Posterior vena cava (tissue), 2 donors: ENCODE results near the gene ZBED6. TPM values are rescaled to one million over a fixed set of nuclear protein-coding genes. Genes with fewer than 3 reads are reported as not detected.
"Not testable (repeated sequence)": the region's sequence is repeated elsewhere in the genome, so short reads cannot be mapped to it uniquely, and the experiment has no call there.

ENCODE experiments used
- DNase-seq: peaks from one replicate; pipeline ENCODE4 v3.0.0-alpha.2; 2020; ENCODE audit warnings: low spot score
- intact Hi-C, 2 donors: fragments of 100-400 bp; cut with DNase I; formaldehyde crosslinking; loops; one replicate each; pipeline versions ENCODE4 v1.14.1 to v1.14.2; 2022 to 2023
- total RNA-seq, 2 donors: library from RNA; stranded (reverse); fragmentation: NEBNext Ultra II Directional; extraction: Animal tissue kit (Norgen Biotek cat#: 25700); gene quantifications; one replicate each; pipeline ENCODE4 v1.2.1, GENCODE V29; 2021
- donor health status: DM: yes; HTN: yes; CAD: no.
- donor health status: DM: yes; HTN: yes; CAD: no.

ZBED6 gene
- total RNA-seq, 2 donors from 2014 or later: 27.0 to 33.8 TPM

- intact Hi-C loops: no loop called here
- no peak for DNase-seq
Measured at GRCh38 chr1:203777596-203777995, 17.8 kb upstream of the ZBED6 start.

DNA sequence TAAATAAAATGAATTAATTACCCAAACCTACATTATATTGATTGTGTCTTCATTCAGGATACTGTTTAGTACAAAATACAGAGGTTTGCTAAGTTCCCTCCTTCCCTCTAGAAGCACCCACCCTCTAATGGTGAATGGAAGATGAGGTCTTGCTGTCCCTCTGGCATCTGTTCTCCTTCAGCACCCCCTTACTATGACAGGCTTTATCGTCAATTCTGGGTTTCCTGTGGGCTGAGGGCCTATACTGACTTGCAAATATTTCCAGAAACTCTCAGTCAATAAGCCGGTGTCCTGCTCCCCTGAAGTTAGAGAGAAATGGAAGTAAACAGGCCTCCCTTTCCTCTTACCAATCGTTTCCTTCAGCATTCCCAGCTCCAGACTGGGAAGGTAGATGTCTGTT, 17.3 kb upstream of the ZBED6 start:
- no peak for DNase-seq
- intact Hi-C loops: no loop called here

DNA sequence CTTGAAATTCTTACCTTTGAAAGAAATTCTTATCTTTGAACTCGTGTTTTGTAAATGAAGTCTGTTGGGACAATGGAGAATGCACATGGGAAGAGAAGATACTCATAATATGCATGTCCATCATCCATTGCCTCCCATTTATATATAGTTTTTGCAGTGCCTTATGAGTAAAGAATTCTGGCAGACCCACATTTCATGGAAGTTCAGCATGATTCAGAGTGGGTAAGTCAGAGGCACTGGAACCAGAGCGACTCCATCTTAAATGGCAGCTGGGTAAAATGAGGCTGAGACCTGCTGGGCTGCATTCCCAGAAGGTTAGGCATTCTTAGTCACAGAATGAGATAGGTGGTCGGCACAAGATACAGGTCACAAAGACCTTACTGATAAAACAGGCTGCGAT, 16.6 kb upstream of the ZBED6 start:
- intact Hi-C loops: no loop called here

GRCh38 chr1:203781962-203782361, 13.5 kb upstream of the ZBED6 start:
- intact Hi-C loops: no loop called here
- DNase-seq: no peak

More for the DNA sequence above, 16.6 kb upstream of the ZBED6 start:
- no peak for DNase-seq

DNA sequence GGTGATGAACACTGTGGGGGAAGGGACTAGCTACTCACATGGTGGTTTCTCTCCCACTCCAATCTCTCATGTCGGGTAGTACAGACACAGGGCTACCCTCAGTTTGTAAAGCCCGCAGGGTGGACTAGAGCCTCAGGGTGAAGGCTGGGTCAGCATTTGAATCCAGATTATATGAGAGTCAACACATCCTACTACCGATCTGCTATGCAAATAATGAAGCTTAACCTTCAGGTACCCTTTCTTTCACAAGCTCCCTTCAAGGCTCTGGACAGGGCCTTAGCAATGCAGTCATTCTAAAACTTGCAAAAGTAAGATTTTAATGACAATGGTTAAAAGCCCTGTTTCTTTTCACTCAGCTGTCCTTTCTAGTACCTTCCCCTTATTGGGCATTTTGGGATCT, 5.5 kb upstream of the ZBED6 start:
- intact Hi-C loops: no loop called here
- DNase-seq: no peak

DNA sequence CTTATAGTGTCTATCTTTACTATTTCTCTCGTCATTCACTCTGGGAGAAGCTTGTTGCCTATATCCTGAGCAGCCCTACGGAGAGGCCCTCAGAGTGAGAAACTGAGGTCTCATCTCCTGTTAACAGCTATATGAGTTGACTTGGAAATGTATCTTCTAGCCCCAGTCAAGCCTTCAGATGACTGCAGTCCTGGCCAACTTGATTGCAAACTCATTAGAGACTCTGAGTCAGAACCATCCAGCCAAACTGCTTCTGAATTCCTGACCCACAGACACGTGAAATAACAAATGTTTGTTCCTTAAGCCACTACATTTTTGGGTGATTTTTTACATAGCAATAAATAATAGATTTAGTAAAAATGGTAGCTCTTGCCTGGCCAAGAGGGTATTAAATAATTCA, 3.9 kb upstream of the ZBED6 start:
- no peak for DNase-seq
- intact Hi-C loops: no loop called here

GRCh38 chr1:203792486-203792885, 2.9 kb upstream of the ZBED6 start:
- intact Hi-C loops: no loop called here

GRCh38 chr1:203793561-203793960, 1.9 kb upstream of the ZBED6 start:
- DNase-seq, intact Hi-C loops: not testable (repeated sequence)

More at GRCh38 chr1:203792486-203792885, 2.9 kb upstream of the ZBED6 start:
- DNase-seq: no peak

- intact Hi-C loops: no loop called here
- no peak for DNase-seq
Measured at GRCh38 chr1:203794764-203795440, 521 bp upstream of the ZBED6 start.

DNA sequence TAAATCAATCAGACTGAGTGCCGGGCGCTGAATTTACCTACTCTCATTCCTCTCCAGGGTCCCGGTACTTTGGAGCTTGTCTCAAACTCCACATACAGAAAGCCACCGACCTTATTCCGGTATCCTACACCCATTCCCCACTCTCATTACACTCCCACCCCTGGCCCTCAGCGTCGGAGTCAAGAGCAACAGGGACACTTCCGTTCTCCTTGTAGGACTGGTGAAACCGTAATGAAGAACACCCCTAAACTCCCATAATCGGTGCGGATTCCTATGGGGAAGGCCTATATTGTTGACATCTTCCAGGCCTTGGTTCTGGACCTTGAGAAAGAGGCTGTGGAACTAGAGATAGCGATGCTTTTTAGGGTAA, 798 bp downstream of the ZBED6 start:
- no peak for DNase-seq
- intact Hi-C loops: no loop called here

DNA sequence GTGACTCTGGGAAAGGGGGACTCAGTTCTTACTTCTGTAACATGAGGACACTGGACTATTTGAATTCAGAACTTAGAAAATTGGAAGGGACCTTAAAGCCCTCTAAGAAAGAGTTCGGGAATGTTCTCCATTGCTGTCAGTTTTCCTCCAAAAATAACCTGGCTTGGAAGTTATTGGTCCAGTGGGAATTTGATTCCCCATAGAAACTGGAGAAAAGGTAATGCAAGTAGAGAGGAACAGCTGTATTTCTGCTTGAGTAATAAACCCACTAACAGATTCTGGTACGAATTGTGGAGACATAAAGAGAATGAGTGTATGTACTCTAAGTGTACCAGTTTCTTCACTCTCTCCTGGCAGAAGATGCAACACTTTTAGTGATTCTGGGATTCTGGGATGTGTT, 1.8 kb downstream of the ZBED6 start:
- DNase-seq: no peak
- intact Hi-C loops: no loop called here

GRCh38 chr1:203797948-203798655, 2.7 kb downstream of the ZBED6 start:
- intact Hi-C loops: no loop called here

DNA sequence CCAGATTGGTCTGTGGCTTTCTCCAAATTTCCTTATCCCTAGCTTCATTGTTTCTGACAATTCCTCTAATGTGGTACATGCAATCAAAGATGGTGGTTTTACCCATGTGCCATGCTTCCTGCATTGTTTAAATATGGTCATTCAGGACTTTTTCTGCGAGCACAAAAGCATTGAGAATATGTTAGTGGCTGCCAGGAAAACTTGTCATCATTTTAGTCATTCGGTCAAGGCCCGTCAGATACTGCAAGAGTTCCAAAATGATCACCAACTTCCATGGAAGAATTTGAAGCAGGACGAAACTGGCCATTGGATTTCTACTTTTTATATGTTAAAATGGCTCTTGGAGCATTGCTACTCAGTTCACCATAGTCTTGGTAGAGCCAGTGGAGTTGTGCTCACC, 3.7 kb downstream of the ZBED6 start:
- intact Hi-C loops: no loop called here
- DNase-seq: no peak

More at GRCh38 chr1:203797948-203798655, 2.7 kb downstream of the ZBED6 start:
- DNase-seq: no peak

- intact Hi-C loops: no loop called here
Measured at GRCh38 chr1:203799971-203800370, 4.5 kb downstream of the ZBED6 start.

DNA sequence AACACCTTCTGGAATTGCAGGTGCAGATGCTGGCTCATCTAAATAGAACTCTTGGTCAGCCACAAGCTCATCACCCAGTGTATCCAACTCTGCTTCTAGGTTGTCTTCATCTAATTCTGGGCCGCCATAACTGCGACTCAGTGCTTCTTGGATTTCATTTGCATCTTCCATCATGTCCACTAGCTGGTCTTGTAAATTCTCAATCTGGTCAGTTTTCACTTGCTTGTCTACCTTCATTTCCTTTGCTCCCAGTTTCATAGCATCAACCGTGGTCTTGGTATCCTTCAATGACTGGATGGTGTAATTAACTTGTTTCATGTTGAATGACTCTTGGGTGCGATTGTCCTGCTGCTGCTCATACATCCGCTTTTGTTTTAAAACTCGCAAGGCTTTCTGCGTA, 10.3 kb downstream of the ZBED6 start:
- no peak for DNase-seq
- intact Hi-C loops: no loop called here

More at GRCh38 chr1:203799971-203800370, 4.5 kb downstream of the ZBED6 start:
- no peak for DNase-seq

GRCh38 chr1:203807196-203807595, 11.8 kb downstream of the ZBED6 start:
- no peak for DNase-seq
- intact Hi-C loops: no loop called here

DNA sequence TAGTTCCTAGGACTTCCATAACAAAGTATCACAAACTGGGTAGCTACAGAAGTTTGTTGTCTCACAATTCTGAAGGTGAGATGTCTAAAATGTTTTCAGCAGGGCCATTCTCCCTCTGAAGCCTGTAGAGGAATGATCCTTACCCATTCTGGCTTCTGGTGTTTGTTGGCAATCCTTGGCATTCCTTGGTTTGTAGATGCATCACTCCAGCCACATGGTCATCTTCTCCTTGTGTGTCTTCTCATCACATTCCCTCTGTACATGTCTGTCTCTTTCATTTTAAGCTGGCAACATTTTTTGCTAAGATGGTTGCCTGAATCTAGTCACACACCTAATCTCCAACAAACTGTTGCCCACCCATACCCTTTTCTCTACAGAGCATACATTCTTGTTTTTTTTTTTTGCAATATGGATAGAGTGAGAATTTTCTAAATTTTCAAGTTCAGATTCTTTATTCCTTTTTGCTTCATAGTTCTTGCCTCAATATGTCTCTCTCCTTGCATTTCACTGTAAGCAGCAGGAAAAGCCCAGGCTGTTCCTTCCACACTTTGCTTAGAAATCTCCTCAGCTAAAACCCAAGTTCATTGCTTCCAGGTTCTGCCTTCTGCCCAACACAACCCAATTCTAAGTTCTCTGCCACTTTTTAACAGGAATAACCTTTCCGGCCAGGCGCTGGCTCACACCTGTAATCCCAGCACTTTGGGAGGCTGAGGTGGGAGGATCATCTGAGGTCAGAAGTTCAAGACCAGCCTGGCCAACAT, 18.3 kb downstream of the ZBED6 start:
- no peak for DNase-seq
- intact Hi-C loops: loop anchor here in 1 of 2 donors (10.0 kb wide), 1 partner anchor 849 kb away; the partner anchor contains the start of gene CYB5R1

- no peak for DNase-seq
Measured at GRCh38 chr1:203818399-203818798, 23.0 kb downstream of the ZBED6 start.

DNA sequence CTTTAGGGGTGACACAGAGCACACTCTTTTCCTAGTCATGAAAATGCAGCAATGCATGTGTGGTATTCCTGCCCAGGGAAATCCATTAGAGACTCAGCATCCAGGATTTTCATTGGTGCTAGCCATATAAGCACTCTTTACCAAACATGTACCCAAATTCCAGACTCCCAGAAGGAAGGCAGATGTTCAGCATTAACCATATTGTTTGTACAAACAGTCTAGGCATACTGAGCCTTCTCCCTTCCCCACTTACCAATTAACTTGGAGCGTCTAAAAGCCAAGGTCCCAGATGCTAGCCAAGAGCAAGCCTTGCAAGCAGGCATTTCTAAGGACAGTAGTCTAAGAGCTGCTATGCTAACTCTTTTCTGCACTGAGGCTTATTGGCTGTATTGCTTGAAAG, 27.9 kb downstream of the ZBED6 start:
- DNase-seq: no peak
- intact Hi-C loops: no loop called here

More at GRCh38 chr1:203818399-203818798, 23.0 kb downstream of the ZBED6 start:
- intact Hi-C loops: loop anchor here in 1 of 2 donors (10.0 kb wide), 1 partner anchor 854 kb away; the partner anchor contains the start of gene CYB5R1

DNA sequence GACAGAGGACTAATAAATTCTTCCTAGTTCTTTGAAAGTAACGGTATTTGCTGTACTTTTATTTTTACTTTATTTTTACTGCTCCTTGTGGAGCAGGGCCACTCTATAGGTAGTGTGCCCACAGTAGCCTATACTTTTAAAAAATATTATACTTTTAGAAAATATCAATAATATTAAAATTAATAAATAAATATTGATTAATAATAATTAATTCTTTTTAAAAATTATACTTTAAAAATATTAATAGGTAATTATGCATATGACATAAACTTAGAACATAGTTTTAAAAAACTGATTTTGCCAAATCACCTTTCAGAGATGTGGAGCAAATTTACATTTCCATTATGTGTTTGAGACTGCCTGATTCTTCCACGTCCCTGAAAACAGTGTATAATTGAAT, 30.8 kb downstream of the ZBED6 start:
- intact Hi-C loops: no loop called here
- no peak for DNase-seq
